Measurements from ENCODE around the gene CDH12. TPM values are rescaled to one million over a fixed set of nuclear protein-coding genes. Genes with fewer than 3 reads are reported as not detected.

Gene CDH12
- total and polyA plus RNA-seq, 10 of the 15 experiments (the other 5 are each of a cell fraction or from before 2014, with no cell fraction given) = 0.03 to 0.16 TPM; not detected in 8

DNA sequence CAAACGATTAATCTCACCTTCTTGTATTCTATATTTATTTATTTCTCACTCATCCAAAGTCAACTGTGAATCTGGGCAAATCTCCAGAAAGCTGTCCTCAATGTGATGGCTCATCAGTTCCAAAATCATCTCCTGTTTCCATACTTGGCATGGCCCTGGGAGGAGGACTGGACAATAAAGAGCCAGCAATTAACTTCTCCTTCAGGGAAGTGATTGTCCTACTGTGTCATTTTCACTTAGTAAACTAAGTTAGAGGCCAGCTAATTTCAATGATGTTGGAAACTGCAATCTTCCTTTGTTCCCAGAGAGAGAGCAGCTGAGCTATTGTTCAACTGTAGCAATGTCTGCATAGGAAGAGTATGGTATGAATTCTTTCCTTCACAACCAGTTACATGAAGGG lies 17.5 kb downstream of the CDH12 start (continued):
- TF ChIP-seq ATF3 (IDR thresholded peaks at IDR 0.05; ENCODE audit: borderline replicate concordance, extremely low read depth, low read depth, low read length) (no peak), MYB (IDR thresholded peaks at IDR 0.05; ENCODE audit: borderline replicate concordance, low read depth, low read length) (no peak), RAD51 (IDR thresholded peaks at IDR 0.05) (no peak), ZBTB4 (CRISPR knock-in tag; IDR thresholded peaks at IDR 0.05) (no peak), EP300 (IDR thresholded peaks at IDR 0.05; ENCODE audit: borderline replicate concordance in 1 of 2, control insufficient read depth in 1 of 2, low read depth in 2 of 2, low read length in 2 of 2) (no peak), FOS (IDR thresholded peaks at IDR 0.05; ENCODE audit: borderline replicate concordance, extremely low read depth, insufficient read length) (no peak), TAF1 (IDR thresholded peaks at IDR 0.05; ENCODE audit: borderline replicate concordance, low read depth, low read length) (no peak), SP1 (IDR thresholded peaks at IDR 0.05; ENCODE audit: low read depth, low read length) (no peak)
- TF ChIP-seq, protein P1, sequence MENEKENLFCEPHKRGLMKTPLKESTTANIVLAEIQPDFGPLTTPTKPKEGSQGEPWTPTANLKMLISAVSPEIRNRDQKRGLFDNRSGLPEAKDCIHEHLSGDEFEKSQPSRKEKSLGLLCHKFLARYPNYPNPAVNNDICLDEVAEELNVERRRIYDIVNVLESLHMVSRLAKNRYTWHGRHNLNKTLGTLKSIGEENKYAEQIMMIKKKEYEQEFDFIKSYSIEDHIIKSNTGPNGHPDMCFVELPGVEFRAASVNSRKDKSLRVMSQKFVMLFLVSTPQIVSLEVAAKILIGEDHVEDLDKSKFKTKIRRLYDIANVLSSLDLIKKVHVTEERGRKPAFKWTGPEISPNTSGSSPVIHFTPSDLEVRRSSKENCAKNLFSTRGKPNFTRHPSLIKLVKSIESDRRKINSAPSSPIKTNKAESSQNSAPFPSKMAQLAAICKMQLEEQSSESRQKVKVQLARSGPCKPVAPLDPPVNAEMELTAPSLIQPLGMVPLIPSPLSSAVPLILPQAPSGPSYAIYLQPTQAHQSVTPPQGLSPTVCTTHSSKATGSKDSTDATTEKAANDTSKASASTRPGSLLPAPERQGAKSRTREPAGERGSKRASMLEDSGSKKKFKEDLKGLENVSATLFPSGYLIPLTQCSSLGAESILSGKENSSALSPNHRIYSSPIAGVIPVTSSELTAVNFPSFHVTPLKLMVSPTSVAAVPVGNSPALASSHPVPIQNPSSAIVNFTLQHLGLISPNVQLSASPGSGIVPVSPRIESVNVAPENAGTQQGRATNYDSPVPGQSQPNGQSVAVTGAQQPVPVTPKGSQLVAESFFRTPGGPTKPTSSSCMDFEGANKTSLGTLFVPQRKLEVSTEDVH (IDR thresholded peaks at IDR 0.05; ENCODE audit: low read depth, partially characterized antibody) = no peak

Measured in GM12878 (cell line).